IMR-90 (cell line): Measurements from ENCODE around the gene P2RX5. TPM values are rescaled to one million over a fixed set of nuclear protein-coding genes. Genes with fewer than 3 reads are reported as not detected.
"Not testable (repeated sequence)": the region's sequence is repeated elsewhere in the genome, so short reads cannot be mapped to it uniquely, and the experiment has no call there.

ENCODE experiments used
- ATAC-seq: fragments of 200-7000 bp; cut with Tn5 transposase; 2 replicates; pipeline ENCODE4 v1.9.1; 2020; ENCODE audit warnings: low read depth, mild to moderate bottlenecking, moderate library complexity
- BruUV-seq: library from RNA; stranded (reverse); fragments of 400-500 nt; replicated peaks from 2 replicates; lab custom pipeline; 2021; lab: Mats Ljungman, UMichigan
- CTCF ChIA-PET: fragments of 300-600 bp; formaldehyde crosslinking; extraction: SDS; loops from one replicate; lab custom pipeline; 2021; ENCODE audit warnings: antibody characterized with exemption; lab: Yijun Ruan, JAX
- POLR2A ChIA-PET: fragments of 300-600 bp; sonication (Branson Sonifier 250); formaldehyde crosslinking; loops from one replicate; lab custom pipeline; 2022; ENCODE audit warnings: antibody characterized with exemption; ENCODE audit not compliant: unreplicated experiment; lab: Charles Lee
- DNase-seq: peaks from one replicate; pipeline ENCODE4 v3.0.0; 2013
- H2AFZ ChIP-seq: replicated peaks from 2 replicates; pipeline ENCODE3; 2013; ENCODE audit warnings: low read length, mild to moderate bottlenecking; ENCODE audit not compliant: poor library complexity
- H2AK5ac ChIP-seq: 2 replicates; pipeline ENCODE4 v1.6.1; 2013; ENCODE audit warnings: low read depth, low read length, inconsistent platforms
- H2AK9ac ChIP-seq: replicated peaks from 2 replicates; pipeline ENCODE3; 2013; ENCODE audit warnings: mild to moderate bottlenecking, low read depth, low read length, moderate library complexity; ENCODE audit not compliant: poor library complexity
- H2BK120ac ChIP-seq: 2 replicates; pipeline ENCODE4 v1.6.1; 2013; ENCODE audit warnings: low read depth, low read length, inconsistent platforms
- H2BK15ac ChIP-seq: 3 replicates; pipeline ENCODE4 v1.6.1; 2013; ENCODE audit warnings: low read depth, low read length, inconsistent platforms
- H2BK20ac ChIP-seq: 2 replicates; pipeline ENCODE4 v1.6.1; 2013; ENCODE audit warnings: low read depth, mild to moderate bottlenecking, inconsistent platforms, low read length, moderate library complexity
- H2BK5ac ChIP-seq: 2 replicates; pipeline ENCODE4 v1.6.1; 2013; ENCODE audit warnings: mild to moderate bottlenecking, low read depth, low read length, inconsistent platforms; ENCODE audit not compliant: poor library complexity, severe bottlenecking
- H3K14ac ChIP-seq: replicated peaks from 2 replicates; pipeline ENCODE4 v1.6.1; 2013; ENCODE audit warnings: low read depth, low read length, inconsistent platforms
- H3K18ac ChIP-seq: 2 replicates; pipeline ENCODE4 v1.6.1; 2013; ENCODE audit warnings: low read depth, low read length, control low read depth
- H3K23ac ChIP-seq: 2 replicates; pipeline ENCODE4 v1.6.1; 2013; ENCODE audit warnings: low read depth, low read length, inconsistent platforms
- H3K27ac ChIP-seq: 2 replicates; pipeline ENCODE4 v1.5.1; 2013; ENCODE audit warnings: mild to moderate bottlenecking, control low read depth, low read length; ENCODE audit not compliant: insufficient read depth
- H3K27me3 ChIP-seq: 2 replicates; pipeline ENCODE4 v1.6.1; 2013; ENCODE audit warnings: low read length; ENCODE audit not compliant: control insufficient read depth, insufficient read depth
- H3K36me3 ChIP-seq: 2 replicates; pipeline ENCODE4 v1.6.1; 2013; ENCODE audit warnings: low read length, mixed read lengths; ENCODE audit not compliant: control insufficient read depth, insufficient read depth
- H3K4ac ChIP-seq: 2 replicates; pipeline ENCODE4 v1.6.1; 2013; ENCODE audit warnings: low read depth, low read length, inconsistent platforms
- H3K4me1 ChIP-seq: 2 replicates; pipeline ENCODE4 v1.6.1; 2013; ENCODE audit warnings: low read length, mixed read lengths; ENCODE audit not compliant: control insufficient read depth, insufficient read depth
- H3K4me2 ChIP-seq: 2 replicates; pipeline ENCODE4 v1.6.1; 2013; ENCODE audit warnings: low read depth, mild to moderate bottlenecking, control low read depth, low read length, moderate library complexity
- H3K4me3 ChIP-seq: 2 replicates; pipeline ENCODE4 v1.5.1; 2013; ENCODE audit warnings: low read depth, mild to moderate bottlenecking, control low read depth, low read length, moderate library complexity; ENCODE audit not compliant: insufficient read depth
- H3K56ac ChIP-seq: 2 replicates; pipeline ENCODE4 v1.6.1; 2013; ENCODE audit warnings: low read length, inconsistent platforms; ENCODE audit not compliant: insufficient read depth; ENCODE audit errors: extremely low read depth
- H3K79me1 ChIP-seq, 2 experiments: 2 replicates each; pipeline ENCODE4 v1.6.1; 2013; ENCODE audit warnings: low read length in 2 of 2, inconsistent platforms in 1 of 2, low read depth in 1 of 2
- H3K9ac ChIP-seq: 2 replicates; pipeline ENCODE4 v1.6.1; 2013; ENCODE audit warnings: low read depth, low read length, control low read depth
- H3K9me1 ChIP-seq: 2 replicates; pipeline ENCODE4 v1.6.1; 2013; ENCODE audit warnings: low read length, inconsistent platforms; ENCODE audit not compliant: insufficient read depth
- H3K9me3 ChIP-seq: 2 replicates; pipeline ENCODE4 v1.6.1; 2013; ENCODE audit warnings: low read length; ENCODE audit not compliant: control insufficient read depth, insufficient read depth
- H4K20me1 ChIP-seq: 2 replicates; pipeline ENCODE4 v1.6.1; 2013; ENCODE audit warnings: low read length, inconsistent platforms; ENCODE audit not compliant: insufficient read depth
- H4K5ac ChIP-seq: 2 replicates; pipeline ENCODE4 v1.6.1; 2013; ENCODE audit warnings: mild to moderate bottlenecking, low read depth, low read length, control low read depth
- H4K8ac ChIP-seq, 2 experiments: 2 replicates each; pipeline ENCODE4 v1.6.1; 2013; ENCODE audit warnings: low read depth in 2 of 2, low read length in 2 of 2, control low read depth in 1 of 2, inconsistent platforms in 1 of 2
- H4K91ac ChIP-seq: 2 replicates; pipeline ENCODE4 v1.6.1; 2013; ENCODE audit warnings: low read depth, low read length, inconsistent platforms; ENCODE audit not compliant: insufficient read depth
- WGBS, 2 experiments: methylation state at CpG; one replicate each; pipeline versions ENCODE4 v1.1.5 to v1.1.7; 2013; ENCODE audit warnings: missing lambda C conversion rate in 2 of 2; ENCODE audit not compliant: insufficient read length in 1 of 2; ENCODE audit errors: extremely low coverage in 2 of 2; 5-methylcytosine and 5-hydroxymethylcytosine counted together
- dilution Hi-C: fragments of 300-500 bp; cut with HindIII; formaldehyde crosslinking; loops from one replicate; pipeline ENCODE4 v1.14.3; 2018; ENCODE audit warnings: low sequenced_read_pairs; ENCODE audit not compliant: unreplicated experiment
- in situ Hi-C: fragments of 300-500 bp; cut with MboI; formaldehyde crosslinking; loops from 3 replicates; pipeline ENCODE4 v1.14.3; 2019; ENCODE audit warnings: low sequenced_read_pairs, inconsistent platforms, mixed read lengths
- intact Hi-C: fragments of 100-400 bp; cut with micrococcal nuclease; formaldehyde crosslinking; loops from 2 replicates; pipeline ENCODE4 v1.10.0; 2022
- polyA plus RNA-seq, 3 experiments: library from polyadenylated mRNA; depleted of rRNA; stranded (reverse); fragments of >200 nt; gene quantifications; 2 replicates each; pipeline ENCODE4 v1.2.3, GENCODE V29; 2012; ENCODE audit warnings: low replicate concordance in 1 of 3
- total RNA-seq: library from RNA; depleted of rRNA; stranded (reverse); fragments of >200 nt; gene quantifications from 2 replicates; pipeline ENCODE4 v1.2.3, GENCODE V29; 2012

P2RX5 gene
- total and polyA plus RNA-seq, 2 of the 4 experiments (the other 2 are of a cell fraction): 1.8 to 3.7 TPM

GRCh38 chr17:3705718-3705984 lies 9.7 kb upstream of the P2RX5 start:
- H2AK9ac ChIP-seq, H4K8ac ChIP-seq, POLR2A ChIA-PET, H3K56ac ChIP-seq, H4K20me1 ChIP-seq, intact Hi-C loops, dilution Hi-C loops, H3K36me3 ChIP-seq, H2BK20ac ChIP-seq, DNase-seq, H4K5ac ChIP-seq, H2AFZ ChIP-seq, H3K27me3 ChIP-seq, H3K9ac ChIP-seq, ATAC-seq, H3K4me3 ChIP-seq, CTCF ChIA-PET, H3K18ac ChIP-seq, H3K9me3 ChIP-seq, H2BK120ac ChIP-seq, BruUV-seq, H2BK15ac ChIP-seq, in situ Hi-C loops, H3K4me1 ChIP-seq, H3K14ac ChIP-seq, H3K4me2 ChIP-seq, H3K79me1 ChIP-seq, H2BK5ac ChIP-seq, H3K4ac ChIP-seq, H3K23ac ChIP-seq, H4K91ac ChIP-seq, H3K27ac ChIP-seq, H2AK5ac ChIP-seq, H3K9me1 ChIP-seq: not testable (repeated sequence)
- WGBS, 2 experiments: no CpG with 5 or more reads among the region's 1 CpG
